MM.1S (cell line): ENCODE data around the gene LACRT.
A peak's percentile ranks its signal among the peaks of the same experiment; 100 is the strongest.

Experiments used
- DNase-seq: peaks from one replicate; pipeline ENCODE4 v3.0.0-alpha.2; 2015
- H2AFZ ChIP-seq: fragments of 300-600 bp; sonication (generic); 2 replicates; pipeline ENCODE4 v1.6.0; 2016; ENCODE audit warnings: antibody characterized with exemption, low read length
- H3F3A ChIP-seq: fragments of 300-600 bp; sonication (generic); 2 replicates; pipeline ENCODE4 v1.6.1; 2016; ENCODE audit warnings: mild to moderate bottlenecking, antibody characterized with exemption, low read length, moderate library complexity, mixed read lengths; ENCODE audit not compliant: insufficient read depth
- H3K27ac ChIP-seq: fragments of 300-600 bp; sonication (generic); 2 replicates; pipeline ENCODE4 v1.5.1; 2016; ENCODE audit warnings: mild to moderate bottlenecking, low read length
- H3K27me3 ChIP-seq: fragments of 300-600 bp; sonication (generic); replicated peaks from 2 replicates; pipeline ENCODE4 v1.6.0; 2016; ENCODE audit warnings: low read length; ENCODE audit not compliant: insufficient read depth
- H3K36me3 ChIP-seq: fragments of 300-600 bp; sonication (generic); replicated peaks from 2 replicates; pipeline ENCODE4 v1.6.1; 2016; ENCODE audit warnings: mild to moderate bottlenecking, low read length, mixed read lengths; ENCODE audit not compliant: insufficient read depth
- H3K4me1 ChIP-seq: fragments of 300-600 bp; sonication (generic); 2 replicates; pipeline ENCODE4 v1.6.1; 2016; ENCODE audit warnings: low read length, mixed read lengths
- H3K4me2 ChIP-seq: fragments of 300-600 bp; sonication (generic); 2 replicates; pipeline ENCODE4 v1.6.0; 2016; ENCODE audit warnings: low read depth, low read length
- H3K4me3 ChIP-seq: fragments of 300-600 bp; sonication (generic); 2 replicates; pipeline ENCODE4 v1.5.1; 2016; ENCODE audit warnings: low read length, mixed read lengths
- H3K79me2 ChIP-seq: fragments of 300-600 bp; sonication (generic); 2 replicates; pipeline ENCODE4 v1.6.1; 2016; ENCODE audit warnings: mixed run types, low read length, mixed read lengths
- H3K9ac ChIP-seq: fragments of 300-600 bp; sonication (generic); 2 replicates; pipeline ENCODE4 v1.6.1; 2016; ENCODE audit warnings: low read length, mixed read lengths
- H3K9me2 ChIP-seq: fragments of 300-600 bp; sonication (generic); replicated peaks from 2 replicates; pipeline ENCODE4 v1.6.1; 2016; ENCODE audit warnings: mild to moderate bottlenecking, low read length, mixed read lengths; ENCODE audit not compliant: insufficient read depth
- H3K9me3 ChIP-seq: fragments of 300-600 bp; sonication (generic); replicated peaks from 2 replicates; pipeline ENCODE4 v1.6.1; 2016; ENCODE audit warnings: mild to moderate bottlenecking, low read length, mixed read lengths; ENCODE audit not compliant: insufficient read depth
- H4K20me1 ChIP-seq: fragments of 300-600 bp; sonication (generic); 2 replicates; pipeline ENCODE4 v1.6.1; 2016; ENCODE audit warnings: mild to moderate bottlenecking, low read length, moderate library complexity, mixed read lengths; ENCODE audit not compliant: insufficient read depth
- EZH2 ChIP-seq: fragments of 300-600 bp; sonication (generic); optimal IDR thresholded peaks from 2 replicates; pipeline ENCODE3; 2017; ENCODE audit warnings: low read depth, mild to moderate bottlenecking, antibody characterized with exemption, low read length, mixed read lengths
- EZH2phosphoT487 ChIP-seq: fragments of 300-600 bp; sonication (generic); IDR thresholded peaks from 2 replicates; pipeline ENCODE4 v1.6.1; 2018; ENCODE audit warnings: antibody characterized with exemption, low read length
- TF ChIP-seq, protein P1 (sequence below): fragments of 300-600 bp; sonication (generic); IDR thresholded peaks from 2 replicates; pipeline ENCODE4 v1.5.1; 2016; ENCODE audit warnings: antibody characterized with exemption, low read length, mixed read lengths

LACRT gene

GRCh38 chr12:54603872-54604271, 30.8 kb downstream of the LACRT start:
- TF ChIP-seq EZH2phosphoT487 (no peak), EZH2 (no peak)
- TF ChIP-seq, protein P1, sequence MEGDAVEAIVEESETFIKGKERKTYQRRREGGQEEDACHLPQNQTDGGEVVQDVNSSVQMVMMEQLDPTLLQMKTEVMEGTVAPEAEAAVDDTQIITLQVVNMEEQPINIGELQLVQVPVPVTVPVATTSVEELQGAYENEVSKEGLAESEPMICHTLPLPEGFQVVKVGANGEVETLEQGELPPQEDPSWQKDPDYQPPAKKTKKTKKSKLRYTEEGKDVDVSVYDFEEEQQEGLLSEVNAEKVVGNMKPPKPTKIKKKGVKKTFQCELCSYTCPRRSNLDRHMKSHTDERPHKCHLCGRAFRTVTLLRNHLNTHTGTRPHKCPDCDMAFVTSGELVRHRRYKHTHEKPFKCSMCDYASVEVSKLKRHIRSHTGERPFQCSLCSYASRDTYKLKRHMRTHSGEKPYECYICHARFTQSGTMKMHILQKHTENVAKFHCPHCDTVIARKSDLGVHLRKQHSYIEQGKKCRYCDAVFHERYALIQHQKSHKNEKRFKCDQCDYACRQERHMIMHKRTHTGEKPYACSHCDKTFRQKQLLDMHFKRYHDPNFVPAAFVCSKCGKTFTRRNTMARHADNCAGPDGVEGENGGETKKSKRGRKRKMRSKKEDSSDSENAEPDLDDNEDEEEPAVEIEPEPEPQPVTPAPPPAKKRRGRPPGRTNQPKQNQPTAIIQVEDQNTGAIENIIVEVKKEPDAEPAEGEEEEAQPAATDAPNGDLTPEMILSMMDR = no peak
- no peak overlapping the region for H2AFZ ChIP-seq
- DNase-seq = no peak
- H3K79me2 ChIP-seq = no peaks in the 10 kb centered on the region
- H3K9me2 ChIP-seq = no peaks in the 10 kb centered on the region
- H3K27me3 ChIP-seq = no peaks in the 10 kb centered on the region
- H3K9me3 ChIP-seq = no peaks in the 10 kb centered on the region
- peaks cover 10% of the 10 kb centered on the region; the same call in 1 of the 2 replicates for H3K4me1 ChIP-seq
- no peak overlapping the region for H3K27ac ChIP-seq
- H4K20me1 ChIP-seq = no peaks in the 10 kb centered on the region
- H3K4me3 ChIP-seq = no peak overlapping the region
- H3K9ac ChIP-seq = no peak overlapping the region
- no peaks in the 10 kb centered on the region for H3K36me3 ChIP-seq
- H3F3A ChIP-seq = peaks cover 4% of the 10 kb centered on the region; the same call in 1 of the 2 replicates
- H3K4me2 ChIP-seq = no peak overlapping the region

DNA sequence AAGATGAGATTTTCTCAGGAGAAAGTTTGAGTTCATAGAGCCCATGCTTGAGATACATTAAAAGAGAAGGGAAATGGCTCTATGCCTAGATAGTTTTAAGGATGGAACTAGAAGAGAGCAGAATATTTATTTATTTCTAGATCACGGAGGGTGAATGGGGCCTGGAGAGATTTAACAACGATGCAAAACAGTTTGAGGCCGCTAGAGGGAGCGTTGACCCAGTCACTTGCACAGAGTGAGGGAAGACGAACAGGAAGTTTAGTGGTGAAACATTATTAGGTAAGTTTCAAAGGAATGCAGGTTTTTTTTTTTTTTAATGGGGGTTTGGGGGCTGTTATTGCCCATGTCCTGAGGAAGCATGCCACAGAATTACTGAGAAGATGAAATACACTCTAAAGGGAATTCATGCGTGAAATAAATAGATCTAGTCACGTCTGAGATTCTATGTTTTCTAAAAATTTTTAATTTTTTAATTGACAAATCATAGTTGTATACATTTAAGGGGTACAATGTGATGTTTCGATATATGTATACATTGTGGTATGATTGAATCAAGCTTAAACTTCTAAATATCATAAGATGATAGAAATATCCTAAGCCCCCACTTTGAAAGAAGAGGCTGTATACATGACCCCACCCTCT, 31.4 kb downstream of the LACRT start:
- H3K27ac ChIP-seq = no peak overlapping the region
- H3K79me2 ChIP-seq = no peaks in the 10 kb centered on the region
- H3K27me3 ChIP-seq = no peaks in the 10 kb centered on the region
- H3K4me2 ChIP-seq = peak overlapping the region; percentile 3; the same call in 1 of the 2 replicates
- no peaks in the 10 kb centered on the region for H4K20me1 ChIP-seq
- peaks cover 10% of the 10 kb centered on the region; the same call in 1 of the 2 replicates for H3K4me1 ChIP-seq
- peaks cover 4% of the 10 kb centered on the region; the same call in 1 of the 2 replicates for H3F3A ChIP-seq
- H3K9me2 ChIP-seq = no peaks in the 10 kb centered on the region
- no peak overlapping the region; the same call in 1 of the 2 replicates for H2AFZ ChIP-seq
- no peak overlapping the region for H3K4me3 ChIP-seq
- no peak overlapping the region for H3K9ac ChIP-seq
- DNase-seq = peak; percentile 86
- H3K36me3 ChIP-seq = no peaks in the 10 kb centered on the region
- no peak for TF ChIP-seq EZH2
- TF ChIP-seq, protein P1 = peak; percentile 83
- no peak for TF ChIP-seq EZH2phosphoT487
- H3K9me3 ChIP-seq = no peaks in the 10 kb centered on the region

DNA sequence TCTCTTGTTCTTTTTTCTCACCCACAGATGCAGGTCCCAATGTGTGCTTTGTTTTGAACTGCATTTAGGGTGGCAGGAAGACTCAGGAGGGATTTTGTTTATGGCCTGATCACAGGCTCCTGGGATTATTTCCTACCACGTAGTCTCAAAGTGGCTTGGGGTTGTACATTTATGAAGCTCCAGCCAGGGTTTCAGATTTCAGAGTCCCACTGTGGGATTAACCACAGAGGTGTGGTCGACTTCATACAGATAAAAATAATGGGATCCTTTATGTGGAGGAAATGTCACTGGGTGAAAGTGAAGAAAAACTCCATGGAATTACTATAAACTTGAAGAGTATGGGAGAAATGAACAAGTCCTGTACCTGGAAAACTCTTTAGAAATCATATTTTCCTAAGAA, 32.0 kb downstream of the LACRT start:
- H3K27ac ChIP-seq = no peak overlapping the region

More for the DNA sequence above, 32.0 kb downstream of the LACRT start:
- DNase-seq = no peak
- Histone ChIP-seq H3K36me3 (no peaks in the 10 kb centered on the region), H3K9ac (no peak overlapping the region), H2AFZ (no peak overlapping the region), H3K4me3 (no peak overlapping the region), H3K4me1 (peaks cover 10% of the 10 kb centered on the region; the same call in 1 of the 2 replicates), H3K9me2 (no peaks in the 10 kb centered on the region), H3K79me2 (no peaks in the 10 kb centered on the region), H3F3A (peaks cover 4% of the 10 kb centered on the region; the same call in 1 of the 2 replicates), H3K27me3 (no peaks in the 10 kb centered on the region), H3K9me3 (no peaks in the 10 kb centered on the region), H4K20me1 (no peaks in the 10 kb centered on the region), H3K4me2 (peak overlapping the region; percentile 44; the same call in 1 of the 2 replicates)
- TF ChIP-seq, protein P1 = no peak
- TF ChIP-seq EZH2phosphoT487 (no peak), EZH2 (no peak)
